ENCODE data around the gene SORBS2.
"Not testable (repeated sequence)": the region's sequence is repeated elsewhere in the genome, so short reads cannot be mapped to it uniquely, and the experiment has no call there.

Gene SORBS2
- total RNA-seq, result 0 to 0.31 (median 0.12) reads per million in 4 donors

- no peak for DNase-seq
Measured at GRCh38 chr4:185811509-185812364, at the start of gene SORBS2. Gene SORBS2, minus strand, starts transcription at chr4:185812194. Its CDS starts 121,623 bp downstream, at chr4:185690571.

- no peak for DNase-seq
Measured at GRCh38 chr4:185859111-185859510, 47.1 kb upstream of the SORBS2 start.

GRCh38 chr4:185857561-185857960 is 45.6 kb upstream of the SORBS2 start:
- DNase-seq, result not testable (repeated sequence)

GRCh38 chr4:185853841-185854240 is 41.8 kb upstream of the SORBS2 start:
- no peak for DNase-seq

- no peak for DNase-seq
Measured at GRCh38 chr4:185852961-185853360, 41.0 kb upstream of the SORBS2 start.

GRCh38 chr4:185849664-185850550 is 37.9 kb upstream of the SORBS2 start:
- no peak for DNase-seq

GRCh38 chr4:185847352-185848097 is 35.5 kb upstream of the SORBS2 start:
- no peak for DNase-seq

- DNase-seq, result no peak
Measured at GRCh38 chr4:185846505-185847150, 34.6 kb upstream of the SORBS2 start.

GRCh38 chr4:185845966-185846365 is 34.0 kb upstream of the SORBS2 start:
- DNase-seq, result no peak

GRCh38 chr4:185841451-185841850 is 29.5 kb upstream of the SORBS2 start:
- DNase-seq, result no peak

- no peak for DNase-seq
Measured at GRCh38 chr4:185840953-185841352, 29.0 kb upstream of the SORBS2 start.

GRCh38 chr4:185840201-185840600 is 28.2 kb upstream of the SORBS2 start:
- DNase-seq, result no peak

- no peak for DNase-seq
Measured at GRCh38 chr4:185839770-185840169, 27.8 kb upstream of the SORBS2 start.

GRCh38 chr4:185839194-185839712 is 27.3 kb upstream of the SORBS2 start:
- no peak for DNase-seq

- DNase-seq, result no peak
Measured at GRCh38 chr4:185838514-185839193, 26.7 kb upstream of the SORBS2 start.

- no peak for DNase-seq
Measured at GRCh38 chr4:185838104-185838452, 26.1 kb upstream of the SORBS2 start.

GRCh38 chr4:185837415-185838103 is 25.6 kb upstream of the SORBS2 start:
- no peak for DNase-seq

- DNase-seq, result no peak
Measured at GRCh38 chr4:185836241-185837084, 24.5 kb upstream of the SORBS2 start.

GRCh38 chr4:185835814-185836213 is 23.8 kb upstream of the SORBS2 start:
- no peak for DNase-seq

- no peak for DNase-seq
Measured at GRCh38 chr4:185835336-185835735, 23.3 kb upstream of the SORBS2 start.
